ENCODE results near the gene POLR3H.

The POLR3H gene

GRCh38 chr22:41478891-41479521 is 65.3 kb downstream of the POLR3H start:
- H3K27ac ChIP-seq (ENCODE audit: low read length): no peak overlapping the region
- H3K9me2 ChIP-seq (replicated peaks; ENCODE audit: insufficient read depth, low read length): no peaks in the 10 kb centered on the region
- no peak overlapping the region for H2AFZ ChIP-seq (ENCODE audit: low read length)
- no peaks in the 10 kb centered on the region for H3F3A ChIP-seq (ENCODE audit: insufficient read depth, low read length)
- H3K4me1 ChIP-seq (ENCODE audit: low read length): no peaks in the 10 kb centered on the region
- no peaks in the 10 kb centered on the region for H3K27me3 ChIP-seq (replicated peaks; ENCODE audit: insufficient read depth, low read length)
- H3K9ac ChIP-seq (ENCODE audit: low read length): no peak overlapping the region
- no peak for DNase-seq
- peaks cover 43% of the 10 kb centered on the region for H4K20me1 ChIP-seq (ENCODE audit: insufficient read depth, low read length)
- TF ChIP-seq EZH2phosphoT487 (IDR thresholded peaks at IDR 0.05; ENCODE audit: low read length): no peak
- no peak for TF ChIP-seq EZH2 (optimal IDR thresholded peaks at IDR 0.05; ENCODE audit: low read depth, low read length)
- TF ChIP-seq CTCF (IDR thresholded peaks at IDR 0.05; ENCODE audit: low read length): no peak
- no peaks in the 10 kb centered on the region for H3K36me3 ChIP-seq (replicated peaks; ENCODE audit: insufficient read depth, low read length)
- no peaks in the 10 kb centered on the region for H3K9me3 ChIP-seq (replicated peaks; ENCODE audit: insufficient read depth, low read length)
- H3K4me3 ChIP-seq (ENCODE audit: low read length): no peak overlapping the region
- peaks cover 95% of the 10 kb centered on the region for H3K79me2 ChIP-seq (ENCODE audit: low read length)
- H3K4me2 ChIP-seq (ENCODE audit: low read depth, low read length): no peak overlapping the region

GRCh38 chr22:41478473-41478872 is 65.8 kb downstream of the POLR3H start:
- H4K20me1 ChIP-seq (ENCODE audit: insufficient read depth, low read length): peaks cover 43% of the 10 kb centered on the region
- no peak overlapping the region for H2AFZ ChIP-seq (ENCODE audit: low read length)
- no peak overlapping the region for H3K4me3 ChIP-seq (ENCODE audit: low read length)
- no peak overlapping the region for H3K4me2 ChIP-seq (ENCODE audit: low read depth, low read length)
- no peaks in the 10 kb centered on the region for H3K36me3 ChIP-seq (replicated peaks; ENCODE audit: insufficient read depth, low read length)
- DNase-seq: no peak
- no peak for TF ChIP-seq CTCF (IDR thresholded peaks at IDR 0.05; ENCODE audit: low read length)
- no peaks in the 10 kb centered on the region for H3F3A ChIP-seq (ENCODE audit: insufficient read depth, low read length)
- H3K9me2 ChIP-seq (replicated peaks; ENCODE audit: insufficient read depth, low read length): no peaks in the 10 kb centered on the region
- no peaks in the 10 kb centered on the region for H3K4me1 ChIP-seq (ENCODE audit: low read length)
- no peak overlapping the region for H3K9ac ChIP-seq (ENCODE audit: low read length)
- no peaks in the 10 kb centered on the region for H3K9me3 ChIP-seq (replicated peaks; ENCODE audit: insufficient read depth, low read length)
- H3K27me3 ChIP-seq (replicated peaks; ENCODE audit: insufficient read depth, low read length): no peaks in the 10 kb centered on the region
- peaks cover 95% of the 10 kb centered on the region for H3K79me2 ChIP-seq (ENCODE audit: low read length)
- no peak overlapping the region for H3K27ac ChIP-seq (ENCODE audit: low read length)
